Measurements from ENCODE around the gene MBNL1.
A peak's percentile ranks its signal among the peaks of the same experiment; 100 is the strongest.

The MBNL1 gene

DNA sequence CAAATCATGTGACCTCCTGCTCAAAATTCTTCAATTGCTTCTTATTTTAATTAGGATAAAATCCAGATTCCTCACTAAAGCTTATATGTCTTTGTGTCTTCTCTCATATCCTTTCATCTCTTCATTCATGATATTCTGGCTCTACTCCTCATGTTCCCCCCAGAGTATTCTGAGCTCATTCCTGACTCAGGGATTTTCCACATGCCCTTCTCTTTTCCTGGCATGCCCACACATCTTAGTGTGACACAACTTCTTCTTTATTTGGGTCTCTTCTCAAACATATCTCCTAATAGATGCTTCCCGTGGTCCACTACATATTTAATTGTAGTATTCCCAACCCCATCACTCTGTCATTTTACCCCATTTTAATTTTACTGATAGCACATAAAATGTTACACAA is 15.2 kb upstream of the MBNL1 start:
- no peak for DNase-seq

GRCh38 chr3:152254041-152254440 is 14.7 kb upstream of the MBNL1 start:
- no peak for DNase-seq

- DNase-seq: no peak
Measured at GRCh38 chr3:152255290-152255689, 13.4 kb upstream of the MBNL1 start.

- no peak for DNase-seq
Measured at GRCh38 chr3:152256851-152257562, 11.7 kb upstream of the MBNL1 start.

GRCh38 chr3:152257563-152258035 is 11.1 kb upstream of the MBNL1 start:
- peak; percentile 43 for DNase-seq

- DNase-seq: peak; percentile 94
Measured at GRCh38 chr3:152258448-152259393, 10.0 kb upstream of the MBNL1 start.

DNA sequence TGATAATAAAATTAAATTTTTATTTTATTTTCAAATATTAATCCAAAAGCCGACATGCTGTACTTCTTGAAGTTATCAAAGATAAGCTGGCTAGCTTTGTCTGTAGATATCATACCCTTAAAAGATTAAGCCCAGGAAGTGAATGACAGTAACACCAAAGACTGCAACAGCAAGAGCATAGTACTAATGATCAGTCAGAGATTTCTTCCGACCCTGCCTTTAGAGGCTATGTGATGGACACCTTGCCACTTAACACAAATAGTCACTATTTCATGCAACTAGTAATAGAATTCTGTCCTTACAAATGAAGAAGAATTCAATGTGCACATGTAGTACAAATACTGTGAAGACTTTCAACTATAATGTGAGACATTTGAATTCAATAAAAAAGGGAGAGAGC is 9.3 kb upstream of the MBNL1 start:
- DNase-seq: no peak

DNA sequence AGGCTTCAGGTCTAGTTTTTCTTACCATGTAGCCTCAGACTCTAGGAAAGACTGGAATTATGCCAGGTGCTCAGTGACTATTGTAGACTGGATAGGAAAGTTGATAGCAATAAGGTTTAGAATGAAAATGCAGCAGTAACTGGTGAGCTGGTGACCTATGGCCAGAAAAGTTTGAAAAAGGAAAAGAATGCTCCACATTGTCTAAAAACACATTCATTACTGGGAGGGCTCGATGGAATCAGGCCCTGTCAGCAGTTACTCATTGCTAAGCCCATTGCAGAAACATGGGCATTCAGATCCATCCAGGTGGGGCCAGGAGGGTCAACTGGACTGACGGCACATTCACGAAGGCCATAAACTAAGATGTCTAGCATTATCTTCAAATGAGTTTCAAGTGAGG is 8.7 kb upstream of the MBNL1 start:
- peak; percentile 9 for DNase-seq

GRCh38 chr3:152260529-152260928 is 8.2 kb upstream of the MBNL1 start:
- DNase-seq: no peak

- DNase-seq: no peak
Measured at GRCh38 chr3:152261329-152261728, 7.4 kb upstream of the MBNL1 start.

DNA sequence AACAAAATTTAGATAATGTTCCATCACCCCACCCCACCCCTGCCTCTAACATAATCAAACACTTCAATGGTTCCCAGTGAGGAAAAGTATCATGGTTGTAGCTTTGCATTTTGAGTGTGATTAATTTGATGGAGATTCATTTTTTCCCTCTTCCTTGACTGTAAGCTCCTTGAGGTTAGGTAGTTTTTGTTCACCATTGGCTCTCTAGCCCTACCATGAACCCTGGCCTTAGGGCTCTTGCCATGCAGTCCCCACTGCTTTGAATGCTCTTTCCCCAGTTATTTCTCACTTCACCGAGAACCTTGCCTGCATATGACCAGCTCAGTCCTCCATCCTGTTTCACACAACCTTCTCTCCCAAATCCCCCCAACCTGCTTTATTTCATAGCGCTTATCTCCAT is 5.0 kb upstream of the MBNL1 start:
- no peak for DNase-seq

- DNase-seq: peak; percentile 13
Measured at GRCh38 chr3:152264378-152264777, 4.4 kb upstream of the MBNL1 start.

- peak; percentile 96 for DNase-seq
Measured at GRCh38 chr3:152266221-152266995, 2.3 kb upstream of the MBNL1 start.

- DNase-seq: peak; percentile 75
Measured at GRCh38 chr3:152267831-152268554, 736 bp upstream of the MBNL1 start.

GRCh38 chr3:152269056-152269830 is 514 bp downstream of the MBNL1 start:
- peak; percentile 96 for DNase-seq

- peak; percentile 35 for DNase-seq
Measured at GRCh38 chr3:152269831-152270734, 1.4 kb downstream of the MBNL1 start.

DNA sequence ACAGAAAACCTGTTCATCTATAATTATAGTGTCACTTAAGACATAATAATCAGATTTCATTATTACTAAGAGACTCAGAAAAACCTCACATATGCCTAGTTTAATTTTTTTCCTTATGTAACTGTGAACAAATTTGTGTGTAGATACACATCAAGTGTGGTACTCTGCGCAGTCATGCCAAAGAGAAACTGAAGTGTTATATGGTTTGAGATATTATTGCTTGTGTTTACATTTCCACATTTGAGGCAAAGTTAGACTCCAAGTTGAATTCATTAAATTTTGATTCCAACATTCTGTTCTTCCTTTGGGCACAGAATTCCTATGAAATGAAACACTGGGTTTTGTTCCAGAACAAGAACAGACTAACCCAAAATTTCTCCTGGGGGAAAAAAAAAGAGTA is 2.2 kb downstream of the MBNL1 start:
- no peak for DNase-seq

DNA sequence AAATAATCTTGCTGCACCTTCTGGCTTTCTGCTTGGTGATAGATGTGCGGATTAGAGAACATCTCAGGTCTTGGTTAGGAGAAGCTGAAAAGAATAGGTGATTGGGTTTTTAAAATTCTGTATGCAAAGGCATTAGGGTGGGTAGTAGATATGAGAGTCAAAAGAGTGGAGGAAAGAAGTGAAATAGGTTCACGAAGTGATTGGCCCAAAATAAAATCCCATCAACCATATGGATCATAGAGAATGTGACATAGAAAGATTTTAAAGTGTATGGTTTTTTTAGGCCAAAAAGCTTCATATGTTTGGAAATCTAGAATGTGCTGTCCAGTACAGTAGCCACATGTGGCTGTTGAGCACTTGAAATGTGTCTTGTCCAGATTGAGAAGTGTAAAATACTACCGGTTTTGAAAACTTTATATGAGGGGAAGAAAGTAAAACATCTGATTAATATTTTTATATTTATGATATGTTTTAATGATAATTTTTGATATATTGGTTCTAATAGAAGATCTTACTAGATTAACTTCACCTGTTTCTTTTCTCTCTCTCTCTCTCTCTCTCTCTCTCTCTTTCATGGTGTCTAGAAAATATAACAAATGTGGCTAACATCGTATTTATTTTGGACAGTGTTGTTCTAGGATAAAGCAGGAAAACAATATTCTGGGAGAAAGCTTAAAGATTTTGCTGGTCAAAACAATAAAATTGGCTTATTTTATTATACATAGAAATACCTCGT is 2.9 kb downstream of the MBNL1 start:
- DNase-seq: no peak

- DNase-seq: peak; percentile 91
Measured at GRCh38 chr3:152272771-152273242, 4.1 kb downstream of the MBNL1 start.
